ENCODE measurements around the gene GNG14. TPM values are rescaled to one million over a fixed set of nuclear protein-coding genes. Genes with fewer than 3 reads are reported as not detected.
"Not testable (repeated sequence)": the region's sequence is repeated elsewhere in the genome, so short reads cannot be mapped to it uniquely, and the experiment has no call there.

Gene GNG14
- total RNA-seq, 1 donor from 2014 or later, result not detected

DNA sequence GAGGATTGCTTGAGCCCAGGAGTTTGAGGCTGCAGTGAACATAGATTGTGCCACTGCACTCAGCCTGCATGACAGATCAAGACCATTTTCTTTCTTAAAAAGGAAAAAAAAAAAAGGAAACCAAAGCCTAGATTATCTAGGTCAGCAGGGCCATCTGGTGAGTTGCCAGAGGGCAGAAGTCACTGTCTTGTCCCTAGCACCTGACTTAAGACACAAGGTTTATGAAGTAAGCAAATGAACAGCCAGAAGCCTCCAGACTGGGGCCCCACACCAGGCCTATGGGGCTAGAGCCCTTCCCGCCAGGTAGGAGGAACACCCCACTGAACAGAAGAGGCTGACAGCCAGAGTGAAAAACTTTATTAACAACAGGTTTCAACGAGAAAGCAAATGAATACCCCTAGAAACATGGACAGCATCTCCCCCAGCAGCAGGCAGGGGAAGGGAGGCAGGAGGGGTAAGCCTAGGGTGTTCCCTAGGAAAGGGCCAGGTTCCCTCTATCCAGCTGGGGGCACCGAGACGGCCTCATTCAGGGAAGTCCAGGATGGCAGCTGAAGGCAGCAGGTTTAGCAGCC is 20.0 kb upstream of the GNG14 start:
- DNase-seq, result no peak

- no peak for DNase-seq
Observed at GRCh38 chr19:12668346-12668745, 19.5 kb upstream of the GNG14 start.

DNA sequence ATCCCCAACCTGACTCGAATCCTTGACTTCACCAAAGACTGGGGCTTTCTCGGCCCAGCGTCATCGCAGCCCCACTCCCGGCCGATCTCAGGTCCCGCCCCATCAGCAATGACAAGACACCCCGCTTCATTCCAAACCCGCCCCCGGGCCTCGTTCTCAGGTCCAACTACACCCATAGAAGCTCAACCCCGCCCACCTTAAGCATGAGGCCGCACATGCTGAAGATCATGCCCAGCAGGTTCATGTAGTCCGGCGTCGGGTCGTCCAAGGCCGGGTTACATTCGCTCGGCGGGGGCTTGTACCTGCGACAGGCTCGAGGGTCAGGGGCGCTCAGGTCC is 18.9 kb upstream of the GNG14 start:
- DNase-seq, result peak; percentile 64

GRCh38 chr19:12669270-12670158 is 18.3 kb upstream of the GNG14 start:
- DNase-seq, result peak; percentile 92

DNA sequence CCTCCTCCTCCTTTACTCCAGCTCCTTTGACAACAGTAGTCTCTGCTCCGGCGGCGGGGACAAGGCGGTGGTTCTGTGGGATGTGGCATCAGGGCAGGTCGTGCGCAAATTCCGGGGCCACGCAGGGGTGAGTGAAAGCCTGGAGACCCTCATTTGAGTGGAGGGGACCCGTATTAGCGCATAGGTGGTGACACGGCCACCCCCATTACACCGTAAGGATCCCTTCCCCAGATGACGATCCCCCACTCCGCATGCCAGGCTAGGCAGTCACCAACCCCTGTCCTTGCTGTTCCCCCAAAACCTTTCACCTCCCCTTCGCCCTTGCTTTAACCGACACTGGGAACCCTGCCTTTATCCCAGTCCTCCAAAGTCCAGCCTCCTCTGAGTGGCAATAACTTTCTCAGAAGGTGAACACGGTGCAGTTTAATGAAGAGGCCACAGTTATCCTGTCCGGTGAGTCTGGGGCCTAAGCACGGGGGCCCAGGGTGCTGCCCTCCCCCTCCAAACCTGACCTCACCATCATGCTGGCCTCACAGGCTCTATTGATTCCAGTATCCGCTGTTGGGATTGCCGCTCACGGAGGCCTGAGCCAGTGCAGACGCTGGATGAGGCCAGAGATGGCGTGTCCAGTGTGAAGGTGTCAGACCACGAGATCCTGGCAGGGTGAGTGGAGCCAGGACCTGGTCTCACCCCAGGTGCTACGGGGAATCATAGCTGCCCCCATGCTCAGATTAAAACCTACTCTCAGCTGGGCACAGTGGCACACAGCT is 17.5 kb upstream of the GNG14 start:
- DNase-seq, result no peak

DNA sequence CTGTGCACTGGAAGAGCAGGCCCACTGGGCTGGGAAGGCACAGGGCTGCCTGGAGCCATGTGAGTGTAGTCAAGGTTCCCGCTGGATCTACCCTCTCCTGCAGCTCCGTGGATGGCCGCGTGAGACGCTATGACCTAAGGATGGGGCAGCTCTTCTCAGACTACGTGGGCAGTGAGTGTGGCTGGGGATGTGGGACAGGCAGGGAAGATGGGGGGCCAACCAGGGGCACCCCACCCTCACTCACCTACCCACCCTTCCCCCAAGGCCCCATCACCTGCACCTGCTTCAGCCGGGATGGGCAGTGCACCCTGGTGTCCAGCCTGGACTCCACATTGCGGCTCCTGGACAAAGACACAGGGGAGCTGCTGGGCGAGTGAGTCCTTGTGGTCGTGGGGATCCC is 15.1 kb upstream of the GNG14 start:
- no peak for DNase-seq

GRCh38 chr19:12675399-12675798 is 12.4 kb upstream of the GNG14 start:
- no peak for DNase-seq

- no peak for DNase-seq
Observed at GRCh38 chr19:12675940-12676339, 11.9 kb upstream of the GNG14 start.

DNA sequence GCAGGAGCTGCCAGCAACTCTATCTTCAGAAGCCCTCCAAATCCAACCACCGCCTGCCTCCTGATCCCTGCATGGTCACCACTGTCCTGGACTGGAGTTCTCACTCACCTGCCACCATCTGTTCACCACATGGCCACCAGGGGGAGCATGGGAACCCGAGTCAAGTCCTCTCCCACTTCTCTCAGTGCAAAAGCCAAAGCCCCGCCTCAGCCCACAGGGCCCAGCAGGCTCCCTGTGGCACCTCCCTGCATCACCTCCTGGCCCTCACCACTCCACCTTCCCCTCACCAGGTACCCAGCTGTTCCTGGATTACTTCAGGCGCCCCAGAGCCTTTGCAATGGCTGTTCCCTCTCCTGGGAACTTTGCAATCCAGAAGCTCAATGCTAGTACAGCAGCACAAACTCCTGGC is 11.4 kb upstream of the GNG14 start:
- peak; percentile 88 for DNase-seq

DNA sequence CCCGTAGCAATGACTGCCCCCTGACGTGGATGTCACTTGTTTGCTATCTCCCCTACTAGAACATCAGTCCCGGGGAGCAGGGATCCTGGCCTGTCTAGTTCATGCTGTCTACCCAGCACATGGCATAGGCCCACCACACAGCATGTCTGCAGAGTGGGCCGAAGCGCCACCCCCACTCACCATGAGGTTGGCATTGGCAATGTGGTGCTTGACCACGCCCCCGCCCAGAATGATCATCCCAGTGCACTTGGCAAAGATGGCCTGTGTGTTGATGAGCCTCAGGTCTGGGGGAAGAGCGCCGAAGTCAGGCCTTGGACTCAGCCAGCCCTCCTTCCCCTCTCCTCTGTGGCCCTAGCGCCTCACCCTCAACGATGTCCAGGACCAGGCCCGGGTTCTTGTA is 10.9 kb upstream of the GNG14 start:
- DNase-seq, result no peak

DNA sequence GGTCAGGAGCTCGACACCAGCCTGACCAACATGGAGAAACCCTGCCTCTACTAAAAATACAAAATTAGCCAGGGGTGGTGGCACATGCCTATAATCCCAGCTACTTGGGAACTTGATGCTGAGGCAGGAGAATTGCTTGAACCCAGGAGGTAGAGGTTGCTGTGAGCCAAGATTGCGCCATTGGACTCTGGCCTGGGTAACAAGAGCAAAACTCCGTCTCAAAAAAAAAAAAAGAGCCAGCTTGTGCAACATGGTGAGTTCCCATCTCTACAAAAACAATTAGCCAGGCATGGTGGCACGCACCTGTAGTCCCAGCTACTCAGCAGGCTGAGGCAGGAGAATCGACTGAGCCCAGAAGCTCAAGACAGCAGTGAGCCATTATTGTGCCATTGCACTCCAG is 9.8 kb upstream of the GNG14 start:
- DNase-seq, result not testable (repeated sequence)

DNA sequence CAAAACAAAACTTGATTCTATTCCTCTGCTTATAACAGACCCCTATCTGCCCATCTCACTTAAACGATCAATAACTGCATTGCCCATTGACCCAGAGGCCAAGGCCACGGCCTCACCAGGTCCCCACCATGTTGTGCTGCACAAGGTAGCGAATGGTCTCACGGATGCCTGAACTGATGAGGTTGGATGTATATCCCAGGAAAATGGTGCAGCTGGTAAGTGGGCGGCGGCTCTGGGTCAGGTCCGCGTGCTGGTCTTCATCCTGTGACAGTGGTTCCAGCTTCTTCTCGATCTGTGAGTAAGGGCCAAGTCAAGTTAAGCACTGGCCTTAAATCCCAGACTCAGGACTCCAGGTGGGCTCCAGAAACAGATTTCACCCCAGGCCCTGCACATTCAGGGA is 7.8 kb upstream of the GNG14 start:
- no peak for DNase-seq

DNA sequence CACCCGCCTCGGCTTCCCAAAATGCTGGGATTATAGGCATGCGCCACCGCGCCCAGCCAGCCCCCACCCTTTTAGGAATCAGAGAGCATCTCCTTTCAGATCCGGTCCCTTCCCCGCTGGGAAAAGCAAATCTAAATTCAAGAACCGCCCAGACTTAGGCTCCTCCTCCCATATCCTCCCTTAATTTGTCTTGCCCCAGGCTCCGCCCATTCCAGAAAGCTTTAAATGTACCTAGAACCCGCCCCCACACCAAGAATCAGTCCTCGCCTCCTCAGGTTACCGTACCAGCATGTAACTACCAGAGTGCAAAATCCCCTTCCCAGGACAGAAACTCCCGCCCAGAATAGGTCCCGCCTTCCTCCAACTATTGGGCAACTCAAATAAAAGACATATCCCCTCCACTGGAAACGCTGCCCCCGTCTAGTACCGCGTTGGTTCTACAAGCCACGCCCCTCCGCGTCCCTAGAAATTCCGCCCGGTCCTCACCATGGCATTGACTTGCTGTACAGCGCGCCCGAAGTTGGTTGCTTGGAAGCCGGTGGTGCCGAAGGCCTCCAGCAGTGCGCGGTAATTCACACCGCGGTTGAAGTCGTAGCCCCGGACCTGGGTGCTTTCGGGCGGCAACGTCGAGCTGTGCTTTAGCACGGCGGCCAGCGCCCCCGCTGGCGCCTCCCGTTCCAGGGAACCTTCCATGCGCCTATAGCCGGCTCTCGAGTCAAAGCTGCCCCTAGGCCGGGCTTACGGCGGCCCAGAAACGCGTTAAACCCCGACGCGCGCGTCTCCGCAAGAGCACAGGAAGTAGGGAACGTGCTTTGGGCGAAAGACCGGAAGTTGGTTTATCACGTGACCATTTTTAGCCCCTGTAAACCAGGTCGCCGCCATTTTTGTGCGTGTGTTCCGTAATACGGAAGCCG is 6.5 kb upstream of the GNG14 start, which contains the start of gene DHPS:
Gene DHPS, minus strand, starts transcription at position 807 of the 914 bp plus-strand sequence. Its CDS starts 114 bp downstream, at position 693.
- peak; percentile 99 for DNase-seq

DNA sequence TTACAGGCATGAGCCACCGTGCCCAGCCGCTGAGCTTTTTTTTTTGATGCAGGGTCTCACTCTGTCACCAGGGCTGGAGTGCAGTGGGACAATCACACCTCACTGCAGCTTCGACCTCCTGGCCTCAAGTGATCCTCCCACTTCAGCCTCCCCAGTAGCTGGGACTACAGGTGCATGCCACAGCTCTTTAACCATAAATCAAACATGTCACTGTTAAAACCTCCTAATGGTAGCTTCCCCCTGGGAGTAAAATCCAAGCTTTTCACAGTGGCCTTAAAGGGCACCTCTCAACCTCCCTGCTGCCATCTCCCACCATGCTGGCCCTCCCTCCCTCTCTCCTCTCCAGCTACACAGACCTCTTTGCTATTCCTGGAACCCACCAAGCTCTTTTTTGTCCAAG is 2.0 kb upstream of the GNG14 start:
- no peak for DNase-seq

DNA sequence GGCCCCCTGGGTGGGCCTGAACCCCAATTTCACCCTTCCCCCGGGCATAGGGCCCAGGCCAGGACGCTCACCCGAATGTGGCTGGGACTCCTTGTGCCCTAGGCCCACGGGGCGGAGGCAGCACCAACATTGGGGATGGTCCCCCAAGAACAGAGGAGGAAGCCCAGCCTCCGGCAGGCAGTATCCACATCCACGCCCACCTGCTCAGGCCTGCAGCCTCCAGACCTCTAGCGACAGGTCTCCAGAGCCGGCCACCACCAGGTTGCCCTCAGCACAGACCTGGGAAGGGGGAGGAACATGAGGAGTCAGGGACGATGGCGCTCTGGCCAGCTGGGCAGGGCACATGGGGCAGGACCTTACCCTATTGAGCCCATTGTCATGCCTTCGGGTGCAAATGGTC is 1.2 kb downstream of the GNG14 start:
- no peak for DNase-seq

- no peak for DNase-seq
Observed at GRCh38 chr19:12689581-12690216, 1.9 kb downstream of the GNG14 start.

DNA sequence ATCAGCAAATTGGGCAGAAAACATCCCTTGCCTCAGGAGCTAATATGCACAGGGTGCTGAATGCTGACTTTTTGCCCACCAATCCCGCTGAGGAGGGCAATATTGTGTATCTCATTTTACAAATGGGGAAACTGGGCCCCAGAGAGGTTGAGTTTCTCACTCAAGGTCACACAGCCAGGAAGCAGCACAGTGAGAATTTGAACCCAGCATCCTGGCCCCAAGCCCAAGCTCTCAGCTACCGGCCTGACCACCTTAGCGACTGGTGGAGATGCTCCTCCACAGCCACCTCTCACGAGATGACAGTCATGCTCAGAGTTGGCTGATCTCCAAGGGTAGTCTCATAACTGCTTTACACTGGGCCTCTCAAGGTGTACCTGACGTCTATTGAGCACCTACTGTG is 5.2 kb downstream of the GNG14 start:
- no peak for DNase-seq

DNA sequence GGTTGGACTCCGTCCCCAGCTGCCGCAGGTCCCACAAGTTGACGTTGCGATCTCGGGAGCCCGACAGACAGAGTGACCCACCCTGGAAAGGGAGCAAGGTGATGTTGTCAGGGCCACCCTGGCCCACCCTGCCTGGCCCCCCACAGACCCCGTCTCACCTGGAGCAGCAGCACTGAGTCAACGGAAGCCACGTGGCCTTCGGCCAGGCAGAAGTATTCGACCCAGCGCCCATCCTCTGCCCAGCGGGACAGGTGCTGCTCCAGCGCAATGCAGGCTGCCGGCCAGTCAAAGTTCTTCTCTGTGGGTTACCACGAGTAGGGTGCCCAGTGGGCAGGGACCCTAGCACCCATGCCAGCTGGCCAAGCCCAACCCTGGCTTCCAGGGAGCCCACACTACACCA is 6.8 kb downstream of the GNG14 start:
- DNase-seq, result no peak

- DNase-seq, result no peak
Observed at GRCh38 chr19:12695096-12695495, 7.3 kb downstream of the GNG14 start.

- no peak for DNase-seq
Observed at GRCh38 chr19:12695514-12695913, 7.7 kb downstream of the GNG14 start.

- no peak for DNase-seq
Observed at GRCh38 chr19:12695997-12696365, 8.2 kb downstream of the GNG14 start.
